Mesendoderm (in vitro differentiated cells): ENCODE results near the gene SLC39A11. TPM values are rescaled to one million over a fixed set of nuclear protein-coding genes. Genes with fewer than 3 reads are reported as not detected.
A peak's percentile ranks its signal among the peaks of the same experiment; 100 is the strongest.

Experiments
- DNase-seq: peaks from one replicate; pipeline ENCODE4 v3.0.0; 2013
- H2AK5ac ChIP-seq: 2 replicates; pipeline ENCODE4 v1.6.1; 2013; ENCODE audit warnings: low read length, inconsistent platforms
- H2BK120ac ChIP-seq: 2 replicates; pipeline ENCODE4 v1.6.1; 2013; ENCODE audit warnings: low read depth, mild to moderate bottlenecking, low read length, moderate library complexity, mixed read lengths
- H2BK15ac ChIP-seq: replicated peaks from 2 replicates; pipeline ENCODE4 v1.6.1; 2013; ENCODE audit warnings: low read depth, mild to moderate bottlenecking, moderate library complexity
- H2BK5ac ChIP-seq: 2 replicates; pipeline ENCODE4 v1.6.1; 2013; ENCODE audit warnings: low read length, inconsistent platforms
- H3K18ac ChIP-seq: 2 replicates; pipeline ENCODE4 v1.6.1; 2013; ENCODE audit warnings: mild to moderate bottlenecking, low read length, mixed read lengths
- H3K23ac ChIP-seq: one replicate; pipeline ENCODE4 v1.6.1; 2013; ENCODE audit warnings: low read length
- H3K27ac ChIP-seq: 2 replicates; pipeline ENCODE4 v1.5.1; 2013; ENCODE audit warnings: low read depth, mild to moderate bottlenecking, inconsistent platforms, low read length, moderate library complexity
- H3K27me3 ChIP-seq: 2 replicates; pipeline ENCODE4 v1.6.1; 2013; ENCODE audit warnings: low read length, control low read depth, mild to moderate bottlenecking, inconsistent platforms; ENCODE audit not compliant: insufficient read depth, poor library complexity
- H3K36me3 ChIP-seq: 2 replicates; pipeline ENCODE4 v1.6.1; 2013; ENCODE audit warnings: low read length, inconsistent platforms; ENCODE audit not compliant: control insufficient read depth, insufficient read depth
- H3K4ac ChIP-seq: one replicate; pipeline ENCODE4 v1.6.1; 2013; ENCODE audit warnings: low read depth, mild to moderate bottlenecking, low read length, moderate library complexity
- H3K4me1 ChIP-seq: 2 replicates; pipeline ENCODE4 v1.6.1; 2013; ENCODE audit warnings: low read depth, low read length, inconsistent platforms; ENCODE audit not compliant: control insufficient read depth
- H3K4me2 ChIP-seq: 2 replicates; pipeline ENCODE4 v1.6.1; 2013; ENCODE audit warnings: low read length
- H3K4me3 ChIP-seq: 2 replicates; pipeline ENCODE4 v1.5.1; 2013; ENCODE audit warnings: mild to moderate bottlenecking, low read length
- H3K56ac ChIP-seq: one replicate; pipeline ENCODE4 v1.6.1; 2013; ENCODE audit warnings: low read length
- H3K79me1 ChIP-seq: 2 replicates; pipeline ENCODE4 v1.6.1; 2013; ENCODE audit warnings: low read length, inconsistent platforms
- H3K79me2 ChIP-seq: 2 replicates; pipeline ENCODE4 v1.6.1; 2013; ENCODE audit warnings: mild to moderate bottlenecking, low read length; ENCODE audit not compliant: control insufficient read depth, insufficient read depth
- H3K9ac ChIP-seq: 2 replicates; pipeline ENCODE4 v1.6.1; 2013; ENCODE audit warnings: low read length, inconsistent platforms
- H4K5ac ChIP-seq: one replicate; pipeline ENCODE4 v1.6.1; 2013; ENCODE audit warnings: low read length
- H4K8ac ChIP-seq: one replicate; pipeline ENCODE4 v1.6.1; 2013; ENCODE audit warnings: low read depth, mild to moderate bottlenecking, control low read depth, low read length, moderate library complexity
- WGBS: extraction: QIAGEN DNeasy Blood & Tissue Kit; methylation state at CpG from one replicate; pipeline ENCODE4 v1.1.7; 2013; ENCODE audit warnings: low lambda C conversion rate, missing lambda C conversion rate; ENCODE audit not compliant: insufficient coverage; ENCODE audit errors: extremely low coverage; 5-methylcytosine and 5-hydroxymethylcytosine counted together
- polyA plus RNA-seq, 2 experiments: library from polyadenylated mRNA; stranded (reverse); fragments of 200-250 nt; gene quantifications; one replicate each; pipeline ENCODE4 v1.2.3, GENCODE V29; 2013

The SLC39A11 gene
- 3.9 TPM for polyA plus RNA-seq (2013, experiment 1 of 2)
- polyA plus RNA-seq (2013, experiment 2 of 2) = 4.7 TPM

- no peak within 1 kb of the TSS for H3K23ac ChIP-seq
- H3K56ac ChIP-seq = peak within 1 kb of the TSS; percentile 92
- DNase-seq = peak; percentile 97
- H3K79me2 ChIP-seq = no peaks in the 10 kb centered on the region
- WGBS = no CpG with 5 or more reads among the region's 23 CpGs
- no peak within 1 kb of the TSS for H2BK15ac ChIP-seq
- peak within 1 kb of the TSS; percentile 74 for H3K9ac ChIP-seq
- H3K27me3 ChIP-seq = no peaks in the 10 kb centered on the region
- H4K5ac ChIP-seq = no peak within 1 kb of the TSS
- no peak within 1 kb of the TSS for H2BK5ac ChIP-seq
- peak within 1 kb of the TSS; percentile 24 for H3K18ac ChIP-seq
- no peak within 1 kb of the TSS for H3K4ac ChIP-seq
- H3K27ac ChIP-seq = no peak within 1 kb of the TSS
- H3K4me1 ChIP-seq = no peaks in the 10 kb centered on the region
- H3K36me3 ChIP-seq = no peaks in the 10 kb centered on the region
- no peak within 1 kb of the TSS for H2AK5ac ChIP-seq
- H3K79me1 ChIP-seq = no peaks in the 10 kb centered on the region
- peak within 1 kb of the TSS; percentile 93 for H4K8ac ChIP-seq
- peak within 1 kb of the TSS; percentile 85 for H3K4me2 ChIP-seq
- H3K4me3 ChIP-seq = peak within 1 kb of the TSS; percentile 75
- H2BK120ac ChIP-seq = no peak within 1 kb of the TSS
Measured at GRCh38 chr17:73092523-73093135, at the start of gene SLC39A11. SLC39A11 (minus strand) TSS chr17:73092688; CDS start chr17:73088764, 3,924 bp downstream.

- Histone ChIP-seq H3K9ac (no peak overlapping the region), H3K4me3 (no peak overlapping the region), H2BK15ac (no peak overlapping the region), H3K56ac (no peak overlapping the region), H3K79me2 (no peaks in the 10 kb centered on the region), H3K4ac (no peak overlapping the region), H4K8ac (no peak overlapping the region), H3K36me3 (no peaks in the 10 kb centered on the region), H3K27ac (no peak overlapping the region), H3K18ac (no peak overlapping the region), H2AK5ac (no peak overlapping the region), H2BK120ac (no peak overlapping the region), H3K4me1 (no peaks in the 10 kb centered on the region), H4K5ac (no peak overlapping the region), H3K27me3 (no peaks in the 10 kb centered on the region), H3K23ac (no peak overlapping the region), H3K4me2 (no peak overlapping the region), H2BK5ac (no peak overlapping the region), H3K79me1 (no peaks in the 10 kb centered on the region)
- no peak for DNase-seq
- no CpG with 5 or more reads among the region's 6 CpGs for WGBS
Measured at GRCh38 chr17:73141411-73141810, 48.9 kb upstream of the SLC39A11 start.

GRCh38 chr17:73140566-73140965 is 48.1 kb upstream of the SLC39A11 start:
- Histone ChIP-seq H3K36me3 (no peaks in the 10 kb centered on the region), H3K56ac (no peak overlapping the region), H3K27me3 (no peaks in the 10 kb centered on the region), H2BK5ac (no peak overlapping the region), H3K79me1 (no peaks in the 10 kb centered on the region), H2BK15ac (no peak overlapping the region), H4K8ac (no peak overlapping the region), H3K4ac (no peak overlapping the region), H3K4me1 (no peaks in the 10 kb centered on the region), H2BK120ac (no peak overlapping the region), H2AK5ac (no peak overlapping the region), H3K18ac (no peak overlapping the region), H3K27ac (no peak overlapping the region), H3K23ac (no peak overlapping the region), H3K9ac (no peak overlapping the region), H4K5ac (no peak overlapping the region), H3K79me2 (no peaks in the 10 kb centered on the region), H3K4me3 (no peak overlapping the region), H3K4me2 (no peak overlapping the region)
- no peak for DNase-seq
- no CpG with 5 or more reads among the region's 5 CpGs for WGBS

- Histone ChIP-seq H3K27ac (no peak overlapping the region), H3K9ac (no peak overlapping the region)
- no CpG with 5 or more reads among the region's 4 CpGs for WGBS
Measured at GRCh38 chr17:73139296-73139695, 46.8 kb upstream of the SLC39A11 start.

GRCh38 chr17:73138541-73139138 is 46.2 kb upstream of the SLC39A11 start:
- no peak overlapping the region for H3K4me3 ChIP-seq
- WGBS = no CpG with 5 or more reads among the region's 11 CpGs

More at GRCh38 chr17:73139296-73139695, 46.8 kb upstream of the SLC39A11 start:
- Histone ChIP-seq H2BK5ac (no peak overlapping the region), H3K27me3 (no peaks in the 10 kb centered on the region), H3K4me3 (no peak overlapping the region), H3K36me3 (no peaks in the 10 kb centered on the region), H3K23ac (no peak overlapping the region), H3K56ac (no peak overlapping the region), H2BK120ac (no peak overlapping the region), H4K8ac (no peak overlapping the region), H3K4me2 (no peak overlapping the region), H3K4ac (no peak overlapping the region), H2AK5ac (no peak overlapping the region), H3K4me1 (no peaks in the 10 kb centered on the region), H3K79me2 (no peaks in the 10 kb centered on the region), H4K5ac (no peak overlapping the region), H2BK15ac (no peak overlapping the region), H3K79me1 (no peaks in the 10 kb centered on the region), H3K18ac (no peak overlapping the region)
- no peak for DNase-seq

More at GRCh38 chr17:73138541-73139138, 46.2 kb upstream of the SLC39A11 start:
- Histone ChIP-seq H3K27ac (no peak overlapping the region), H2BK15ac (no peak overlapping the region), H3K4ac (no peak overlapping the region), H2AK5ac (no peak overlapping the region), H3K18ac (no peak overlapping the region), H3K9ac (no peak overlapping the region), H4K8ac (no peak overlapping the region), H3K79me2 (no peaks in the 10 kb centered on the region), H2BK120ac (no peak overlapping the region), H3K4me2 (no peak overlapping the region), H4K5ac (no peak overlapping the region), H3K79me1 (no peaks in the 10 kb centered on the region), H3K36me3 (no peaks in the 10 kb centered on the region), H3K27me3 (no peaks in the 10 kb centered on the region), H2BK5ac (no peak overlapping the region), H3K23ac (no peak overlapping the region), H3K4me1 (no peaks in the 10 kb centered on the region), H3K56ac (no peak overlapping the region)
- DNase-seq = no peak
